HepG2 (cell line): Measurements from ENCODE around the gene CHRNG. TPM values are rescaled to one million over a fixed set of nuclear protein-coding genes. Genes with fewer than 3 reads are reported as not detected.

Experiments used
- CBX1 ChIP-seq: IDR thresholded peaks from one replicate; pipeline ENCODE4 v1.6.1; 2016; ENCODE audit warnings: antibody characterized with exemption, low read depth
- FOXM1 ChIP-seq: sonication (generic); formaldehyde crosslinking; IDR thresholded peaks from 2 replicates; pipeline ENCODE4 v1.5.0; 2020; ENCODE audit warnings: missing genetic modification reagents
- HHEX ChIP-seq: IDR thresholded peaks from 2 replicates; pipeline ENCODE4 v1.6.1; 2016; ENCODE audit warnings: control low read depth
- HOXA5 ChIP-seq: sonication (generic); formaldehyde crosslinking; IDR thresholded peaks from 2 replicates; pipeline ENCODE4 v1.4.0; 2020; ENCODE audit warnings: missing genetic modification reagents
- JUN ChIP-seq: sonication (generic); formaldehyde crosslinking; IDR thresholded peaks from 2 replicates; pipeline ENCODE4 v1.4.0; 2020; ENCODE audit warnings: mild to moderate bottlenecking, missing genetic modification reagents
- KMT2A ChIP-seq: sonication (generic); formaldehyde crosslinking; IDR thresholded peaks from 2 replicates; pipeline ENCODE4 v1.4.0; 2020; ENCODE audit warnings: missing genetic modification reagents
- MTA1 ChIP-seq: sonication (generic); formaldehyde crosslinking; IDR thresholded peaks from 2 replicates; pipeline ENCODE4 v1.4.0; 2020; ENCODE audit warnings: missing genetic modification reagents, mild to moderate bottlenecking, borderline replicate concordance
- MTF2 ChIP-seq: sonication (generic); formaldehyde crosslinking; IDR thresholded peaks from 2 replicates; pipeline ENCODE4 v1.5.0; 2020; ENCODE audit warnings: missing genetic modification reagents, borderline replicate concordance
- NFKBIZ ChIP-seq: IDR thresholded peaks from 2 replicates; pipeline ENCODE4 v1.6.1; 2018; ENCODE audit warnings: missing genetic modification reagents, missing compliant biosample characterization
- SNRNP70 ChIP-seq: fragments of 200-400 bp; formaldehyde crosslinking; IDR thresholded peaks from 2 replicates; pipeline ENCODE4 v1.6.1; 2017; ENCODE audit warnings: mild to moderate bottlenecking, low read depth, low read length, moderate library complexity
- SP2 ChIP-seq: sonication (generic); formaldehyde crosslinking; IDR thresholded peaks from 2 replicates; pipeline ENCODE4 v1.5.1; 2020; ENCODE audit warnings: mild to moderate bottlenecking, missing genetic modification reagents
- SRSF9 ChIP-seq: fragments of 200-400 bp; formaldehyde crosslinking; IDR thresholded peaks from 2 replicates; pipeline ENCODE4 v1.6.1; 2018; ENCODE audit warnings: borderline replicate concordance, mild to moderate bottlenecking, low read depth, low read length; ENCODE audit not compliant: insufficient read depth, poor library complexity, severe bottlenecking
- TEAD3 ChIP-seq: optimal IDR thresholded peaks from 2 replicates; pipeline ENCODE3; 2016; ENCODE audit warnings: borderline replicate concordance
- TMF1 ChIP-seq: sonication (generic); formaldehyde crosslinking; IDR thresholded peaks from 2 replicates; pipeline ENCODE4 v1.8.1; 2022; ENCODE audit warnings: low read depth, missing genetic modification reagents
- ZBTB39 ChIP-seq: sonication (generic); formaldehyde crosslinking; IDR thresholded peaks from 2 replicates; pipeline ENCODE4 v1.5.0; 2020; ENCODE audit warnings: missing genetic modification reagents
- ZBTB42 ChIP-seq: sonication (generic); formaldehyde crosslinking; IDR thresholded peaks from 2 replicates; pipeline ENCODE4 v1.5.0; 2020; ENCODE audit warnings: mild to moderate bottlenecking, missing genetic modification reagents
- ZBTB44 ChIP-seq: sonication (generic); formaldehyde crosslinking; IDR thresholded peaks from 2 replicates; pipeline ENCODE4 v1.4.0; 2020; ENCODE audit warnings: missing genetic modification reagents
- ZNF30 ChIP-seq: sonication (generic); formaldehyde crosslinking; IDR thresholded peaks from 2 replicates; pipeline ENCODE4 v1.5.0; 2020; ENCODE audit warnings: mild to moderate bottlenecking, missing genetic modification reagents
- ZNF468 ChIP-seq: sonication (generic); formaldehyde crosslinking; IDR thresholded peaks from 2 replicates; pipeline ENCODE4 v1.8.0; 2022; ENCODE audit warnings: mild to moderate bottlenecking, moderate library complexity, missing genetic modification reagents
- ZNF564 ChIP-seq: sonication (generic); formaldehyde crosslinking; IDR thresholded peaks from 2 replicates; pipeline ENCODE4 v1.8.1; 2023; ENCODE audit warnings: mild to moderate bottlenecking, missing genetic modification reagents
- ZNF567 ChIP-seq: sonication (generic); formaldehyde crosslinking; IDR thresholded peaks from 2 replicates; pipeline ENCODE4 v1.8.1; 2023; ENCODE audit warnings: mild to moderate bottlenecking, missing genetic modification reagents, borderline replicate concordance
- ZNF740 ChIP-seq: sonication (generic); formaldehyde crosslinking; IDR thresholded peaks from 2 replicates; pipeline ENCODE4 v1.4.0; 2020; ENCODE audit warnings: missing genetic modification reagents
- ZNF841 ChIP-seq: sonication (generic); formaldehyde crosslinking; IDR thresholded peaks from 2 replicates; pipeline ENCODE4 v1.8.1; 2023; ENCODE audit warnings: missing genetic modification reagents, borderline replicate concordance
- ZNF878 ChIP-seq: sonication (generic); formaldehyde crosslinking; IDR thresholded peaks from 2 replicates; pipeline ENCODE4 v1.8.1; 2023; ENCODE audit warnings: mild to moderate bottlenecking, missing genetic modification reagents, moderate library complexity
- ZSCAN20 ChIP-seq: sonication (generic); formaldehyde crosslinking; IDR thresholded peaks from 2 replicates; pipeline ENCODE4 v1.4.0; 2020; ENCODE audit warnings: missing genetic modification reagents, mild to moderate bottlenecking, borderline replicate concordance
- polyA plus RNA-seq, 8 experiments: library from polyadenylated mRNA; depleted of rRNA in 3 of 8; stranded (reverse) in 7 of 8; unstranded in 1 of 8; fragments of >200 nt; fragmentation: Illumina TruSeq in 4 of 8; extraction: Trizol in 4 of 8; gene quantifications; 2 replicates each; pipeline versions ENCODE4 v1.2.1 to v1.2.3, GENCODE V29; 2011 to 2016; ENCODE audit warnings: low read depth in 4 of 8, missing spikeins in 1 of 8, mixed read lengths in 1 of 8; ENCODE audit not compliant: insufficient read depth in 1 of 8
- total RNA-seq, 5 experiments: library from RNA; depleted of rRNA; stranded (reverse); fragments of >200 nt; fragmentation: Illumina TruSeq; extraction: Trizol; gene quantifications; 2 replicates each; pipeline ENCODE4 v1.2.3, GENCODE V29; 2016; ENCODE audit warnings: low read depth in 1 of 5
- TF ChIP-seq, protein P1 (sequence below): sonication (generic); formaldehyde crosslinking; IDR thresholded peaks from 2 replicates; pipeline ENCODE4 v1.8.0; 2023; ENCODE audit warnings: mild to moderate bottlenecking, missing genetic modification reagents

Gene CHRNG
- total and polyA plus RNA-seq, 2 of the 13 experiments (the other 11 are each of a cell fraction or from before 2014, with no cell fraction given) = not detected

DNA sequence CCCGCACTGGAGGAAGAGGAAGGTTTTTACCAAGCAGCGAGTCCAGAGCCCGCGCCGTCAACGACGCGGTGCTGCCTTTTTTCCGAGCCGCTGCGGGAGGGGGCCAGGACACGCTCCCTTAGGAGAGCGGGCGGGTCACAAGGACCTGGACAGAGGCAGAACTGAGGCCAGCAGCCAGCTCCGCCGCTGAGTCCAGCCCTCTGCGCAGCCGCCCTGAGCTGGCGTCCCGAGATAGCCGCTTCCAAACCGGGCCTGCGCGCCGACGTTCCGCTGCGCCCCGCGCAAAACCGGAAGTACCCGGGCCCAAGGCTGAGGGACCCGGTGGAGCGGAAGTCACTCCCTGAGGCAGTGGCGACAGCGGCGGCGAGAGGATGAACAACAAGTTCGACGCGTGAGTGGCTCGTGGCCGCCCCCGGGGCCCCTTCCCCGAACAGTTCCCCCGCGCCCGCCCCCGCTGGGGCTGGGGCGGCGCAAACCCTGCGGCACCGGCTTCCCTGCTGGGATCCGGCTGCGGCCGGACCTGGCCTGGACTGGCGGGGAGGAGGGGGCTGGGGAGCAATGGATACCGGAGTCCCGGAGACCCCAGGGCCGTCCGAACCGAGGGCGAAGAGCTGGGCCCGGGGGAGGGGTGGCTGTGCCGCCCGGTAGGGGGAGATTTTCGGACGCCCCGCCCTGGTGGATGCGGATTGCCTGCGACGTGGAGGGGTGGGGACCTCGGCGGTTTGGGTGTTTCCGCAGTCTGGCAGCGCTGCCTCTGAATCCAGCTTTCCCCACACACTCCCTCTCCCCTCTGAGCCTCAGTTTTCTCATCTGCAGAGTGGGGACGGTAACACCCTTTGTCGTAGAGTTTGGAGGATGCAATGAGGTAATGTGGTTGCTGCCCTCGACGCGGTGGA lies 11.1 kb downstream of the CHRNG start, which contains the start of the genes EIF4E2 and TIGD1 (continued):
- TF ChIP-seq MTA1 (CRISPR knock-in tag) (peak; percentile 93), ZBTB44 (CRISPR knock-in tag) (peak; percentile 93; the same call in 1 of the 2 replicates), SRSF9 (no peak), ZBTB42 (CRISPR knock-in tag) (peak; percentile 96; the same call in 1 of the 2 replicates), TEAD3 (CRISPR knock-in tag) (peak; percentile 85), ZNF878 (CRISPR knock-in tag) (peak; percentile 98), KMT2A (peak; percentile 100), NFKBIZ (CRISPR knock-in tag) (peak; percentile 98), HOXA5 (CRISPR knock-in tag) (peak; percentile 98), ZNF564 (CRISPR knock-in tag) (peak; percentile 97), ZBTB39 (CRISPR knock-in tag) (peak; percentile 97), HHEX (CRISPR knock-in tag) (peak; percentile 50; the same call in 1 of the 2 replicates), ZSCAN20 (peak; percentile 98; the same call in 1 of the 2 replicates), ZNF30 (CRISPR knock-in tag) (peak; percentile 94), ZNF468 (CRISPR knock-in tag) (peak; percentile 99), SP2 (CRISPR knock-in tag) (peak; percentile 82), ZNF841 (CRISPR knock-in tag) (peak; percentile 94), ZNF567 (peak; percentile 98), SNRNP70 (no peak), FOXM1 (CRISPR knock-in tag) (peak; percentile 86), JUN (CRISPR knock-in tag) (peak; percentile 77), ZNF740 (CRISPR knock-in tag) (peak; percentile 30), CBX1 (peak; percentile 85), TMF1 (CRISPR knock-in tag) (peak; percentile 98), MTF2 (CRISPR knock-in tag) (peak; percentile 99)
- TF ChIP-seq, protein P1, sequence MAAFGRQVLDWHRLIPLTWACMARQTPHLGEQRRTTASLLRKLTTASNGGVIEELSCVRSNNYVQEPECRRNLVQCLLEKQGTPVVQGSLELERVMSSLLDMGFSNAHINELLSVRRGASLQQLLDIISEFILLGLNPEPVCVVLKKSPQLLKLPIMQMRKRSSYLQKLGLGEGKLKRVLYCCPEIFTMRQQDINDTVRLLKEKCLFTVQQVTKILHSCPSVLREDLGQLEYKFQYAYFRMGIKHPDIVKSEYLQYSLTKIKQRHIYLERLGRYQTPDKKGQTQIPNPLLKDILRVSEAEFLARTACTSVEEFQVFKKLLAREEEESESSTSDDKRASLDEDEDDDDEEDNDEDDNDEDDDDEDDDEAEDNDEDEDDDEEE (CRISPR knock-in tag) = peak; percentile 100
